GM10847 (cell line): Measurements from ENCODE around the gene DYDC1.

Experiments used
- POLR2A ChIP-seq: IDR thresholded peaks from 2 replicates; pipeline ENCODE4 v1.6.1; 2011; ENCODE audit not compliant: insufficient read length; ENCODE audit errors: extremely low read depth

DYDC1 gene

GRCh38 chr10:80357851-80358125 lies 1.2 kb upstream of the DYDC1 start:
- TF ChIP-seq POLR2A, result no peak

- no peak for TF ChIP-seq POLR2A
Measured at GRCh38 chr10:80356989-80357850, 665 bp upstream of the DYDC1 start.

GRCh38 chr10:80351220-80351619 lies 5.3 kb downstream of the DYDC1 start:
- TF ChIP-seq POLR2A, result no peak

- no peak for TF ChIP-seq POLR2A
Measured at GRCh38 chr10:80350251-80350650, 6.3 kb downstream of the DYDC1 start.

GRCh38 chr10:80344912-80345311 lies 11.6 kb downstream of the DYDC1 start:
- TF ChIP-seq POLR2A, result no peak

GRCh38 chr10:80344276-80344675 lies 12.3 kb downstream of the DYDC1 start:
- TF ChIP-seq POLR2A, result no peak

- TF ChIP-seq POLR2A, result no peak
Measured at GRCh38 chr10:80333983-80334382, 22.6 kb downstream of the DYDC1 start.

GRCh38 chr10:80324891-80325364 lies 31.6 kb downstream of the DYDC1 start:
- TF ChIP-seq POLR2A, result no peak

GRCh38 chr10:80324086-80324485 lies 32.5 kb downstream of the DYDC1 start:
- no peak for TF ChIP-seq POLR2A

- no peak for TF ChIP-seq POLR2A
Measured at GRCh38 chr10:80323311-80323710, 33.2 kb downstream of the DYDC1 start.

- TF ChIP-seq POLR2A, result no peak
Measured at GRCh38 chr10:80322711-80323110, 33.8 kb downstream of the DYDC1 start.

GRCh38 chr10:80322158-80322557 lies 34.4 kb downstream of the DYDC1 start:
- TF ChIP-seq POLR2A, result no peak

GRCh38 chr10:80321183-80321582 lies 35.4 kb downstream of the DYDC1 start:
- no peak for TF ChIP-seq POLR2A

GRCh38 chr10:80320377-80320776 lies 36.2 kb downstream of the DYDC1 start:
- no peak for TF ChIP-seq POLR2A

- no peak for TF ChIP-seq POLR2A
Measured at GRCh38 chr10:80319725-80320290, 36.7 kb downstream of the DYDC1 start.

GRCh38 chr10:80319318-80319717 lies 37.2 kb downstream of the DYDC1 start:
- TF ChIP-seq POLR2A, result no peak

- TF ChIP-seq POLR2A, result no peak
Measured at GRCh38 chr10:80318742-80319141, 37.8 kb downstream of the DYDC1 start.
